DND-41 (cell line): Measurements from ENCODE around the gene PHF14.
A peak's percentile ranks its signal among the peaks of the same experiment; 100 is the strongest.
"Not testable (repeated sequence)": the region's sequence is repeated elsewhere in the genome, so short reads cannot be mapped to it uniquely, and the experiment has no call there.

ENCODE experiments used
- ATAC-seq: fragments of 200-7000 bp; cut with Tn5 transposase; 3 replicates; pipeline ENCODE4 v1.9.1; 2021; ENCODE audit warnings: low read depth; ENCODE audit not compliant: insufficient read depth
- DNase-seq: peaks from one replicate; pipeline ENCODE4 v3.0.0-alpha.2; 2020
- H2AFZ ChIP-seq: 2 replicates; pipeline ENCODE4 v1.6.0; 2012; ENCODE audit warnings: low read depth, low read length
- H3K27ac ChIP-seq: 2 replicates; pipeline ENCODE4 v1.5.1; 2012; ENCODE audit warnings: low read length, inconsistent platforms
- H3K27me3 ChIP-seq: fragments of 200-600 bp; sonication (generic); 2 replicates; pipeline ENCODE4 v1.6.0; 2012; ENCODE audit warnings: low read length, mild to moderate bottlenecking, inconsistent platforms; ENCODE audit not compliant: insufficient read depth, poor library complexity
- H3K36me3 ChIP-seq: 2 replicates; pipeline ENCODE4 v1.5.1; 2012; ENCODE audit warnings: low read length, inconsistent platforms; ENCODE audit not compliant: insufficient read depth
- H3K4me1 ChIP-seq: 2 replicates; pipeline ENCODE4 v1.5.1; 2012; ENCODE audit warnings: mild to moderate bottlenecking, low read length; ENCODE audit not compliant: insufficient read depth
- H3K4me2 ChIP-seq: 2 replicates; pipeline ENCODE4 v1.6.0; 2012; ENCODE audit warnings: mild to moderate bottlenecking, moderate library complexity, low read length, inconsistent platforms; ENCODE audit not compliant: insufficient read depth
- H3K4me3 ChIP-seq, 2 experiments: fragments of 200-600 bp in 1 of 2; shearing (Covaris generic) in 1 of 2; 2 replicates each; pipeline ENCODE4 v1.5.1; 2012 to 2016; ENCODE audit warnings: inconsistent platforms in 2 of 2, low read length in 2 of 2, mild to moderate bottlenecking in 2 of 2, low read depth in 1 of 2, moderate library complexity in 1 of 2
- H3K79me2 ChIP-seq: 2 replicates; pipeline ENCODE4 v1.6.0; 2012; ENCODE audit warnings: low read length, inconsistent platforms; ENCODE audit not compliant: insufficient read depth
- H3K9ac ChIP-seq: 2 replicates; pipeline ENCODE4 v1.6.0; 2012; ENCODE audit warnings: low read depth, mild to moderate bottlenecking, inconsistent platforms, low read length, moderate library complexity
- H3K9me3 ChIP-seq: 2 replicates; pipeline ENCODE4 v1.5.1; 2012; ENCODE audit warnings: low read length, moderate library complexity, mild to moderate bottlenecking, inconsistent platforms; ENCODE audit not compliant: insufficient read depth, severe bottlenecking
- H4K20me1 ChIP-seq: 2 replicates; pipeline ENCODE4 v1.6.0; 2012; ENCODE audit warnings: low read length; ENCODE audit not compliant: insufficient read depth
- EZH2 ChIP-seq: IDR thresholded peaks from 3 replicates; pipeline ENCODE4 v1.6.1; 2012; ENCODE audit warnings: borderline replicate concordance, low read depth, mild to moderate bottlenecking, moderate library complexity, low read length, inconsistent platforms; ENCODE audit not compliant: severe bottlenecking
- TF ChIP-seq, protein P1 (sequence below): IDR thresholded peaks from 2 replicates; pipeline ENCODE4 v1.5.1; 2012; ENCODE audit warnings: borderline replicate concordance, low read length, moderate library complexity, mild to moderate bottlenecking; ENCODE audit not compliant: poor library complexity, severe bottlenecking; ENCODE audit errors: extremely low read depth

Gene PHF14, protein sequence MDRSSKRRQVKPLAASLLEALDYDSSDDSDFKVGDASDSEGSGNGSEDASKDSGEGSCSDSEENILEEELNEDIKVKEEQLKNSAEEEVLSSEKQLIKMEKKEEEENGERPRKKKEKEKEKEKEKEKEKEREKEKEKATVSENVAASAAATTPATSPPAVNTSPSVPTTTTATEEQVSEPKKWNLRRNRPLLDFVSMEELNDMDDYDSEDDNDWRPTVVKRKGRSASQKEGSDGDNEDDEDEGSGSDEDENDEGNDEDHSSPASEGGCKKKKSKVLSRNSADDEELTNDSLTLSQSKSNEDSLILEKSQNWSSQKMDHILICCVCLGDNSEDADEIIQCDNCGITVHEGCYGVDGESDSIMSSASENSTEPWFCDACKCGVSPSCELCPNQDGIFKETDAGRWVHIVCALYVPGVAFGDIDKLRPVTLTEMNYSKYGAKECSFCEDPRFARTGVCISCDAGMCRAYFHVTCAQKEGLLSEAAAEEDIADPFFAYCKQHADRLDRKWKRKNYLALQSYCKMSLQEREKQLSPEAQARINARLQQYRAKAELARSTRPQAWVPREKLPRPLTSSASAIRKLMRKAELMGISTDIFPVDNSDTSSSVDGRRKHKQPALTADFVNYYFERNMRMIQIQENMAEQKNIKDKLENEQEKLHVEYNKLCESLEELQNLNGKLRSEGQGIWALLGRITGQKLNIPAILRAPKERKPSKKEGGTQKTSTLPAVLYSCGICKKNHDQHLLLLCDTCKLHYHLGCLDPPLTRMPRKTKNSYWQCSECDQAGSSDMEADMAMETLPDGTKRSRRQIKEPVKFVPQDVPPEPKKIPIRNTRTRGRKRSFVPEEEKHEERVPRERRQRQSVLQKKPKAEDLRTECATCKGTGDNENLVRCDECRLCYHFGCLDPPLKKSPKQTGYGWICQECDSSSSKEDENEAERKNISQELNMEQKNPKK

DNA sequence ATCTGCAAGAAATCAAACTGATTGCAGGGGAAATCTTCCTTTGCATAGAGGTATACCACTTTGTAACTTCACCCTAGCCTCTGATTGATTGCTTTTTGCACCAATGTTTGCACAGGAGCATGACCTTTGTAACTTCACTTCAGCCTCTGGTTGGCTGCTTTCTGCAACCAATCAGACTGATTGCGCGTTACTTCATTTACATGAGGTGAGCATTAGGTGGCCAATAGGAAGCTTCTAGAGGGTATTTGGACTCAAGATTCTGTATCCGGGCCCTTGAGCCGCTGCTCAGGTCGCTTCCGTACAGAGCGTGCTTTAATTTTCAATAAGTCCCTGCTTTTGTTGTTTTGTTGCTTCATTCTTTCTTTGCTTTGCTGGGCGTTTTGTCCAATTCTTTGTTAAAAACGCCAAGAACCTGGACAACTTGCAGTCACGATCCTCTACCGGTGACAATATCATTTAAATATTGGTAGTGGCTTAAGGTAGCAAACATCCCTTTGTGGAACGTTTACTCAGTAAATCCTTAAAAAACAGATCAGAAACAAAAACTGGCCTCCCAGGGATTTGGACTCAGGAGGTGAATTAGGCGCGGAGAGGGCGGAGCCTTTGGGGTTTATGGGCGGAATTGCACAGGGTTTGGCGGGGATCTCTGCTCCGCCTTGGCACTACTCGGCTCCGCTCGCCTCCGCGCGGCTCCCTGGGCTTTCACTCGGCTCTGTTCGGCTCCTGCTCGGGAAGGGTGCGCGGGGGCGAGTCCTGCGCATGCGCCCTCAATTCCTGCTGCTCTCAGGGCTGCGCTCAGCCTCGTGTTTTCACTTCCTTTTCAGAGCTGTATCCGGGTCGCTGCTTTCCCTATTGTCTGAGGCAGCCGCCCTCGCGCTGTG, at the start of gene PHF14:
Gene PHF14, plus strand, starts transcription at position 812 of the 881 bp plus-strand sequence. CDS start 452 bp downstream, outside the sequence.
- Histone ChIP-seq H3K4me3 (peak within 1 kb of the TSS; percentile 96 to 98), H4K20me1 (no peaks in the 10 kb centered on the region; the same call in 1 of the 2 replicates), H3K9ac (peak within 1 kb of the TSS; percentile 98), H3K4me1 (peaks cover 52% of the 10 kb centered on the region), H3K27ac (peak within 1 kb of the TSS; percentile 91), H3K79me2 (peaks cover 46% of the 10 kb centered on the region), H3K4me2 (peak within 1 kb of the TSS; percentile 92), H3K27me3 (no peaks in the 10 kb centered on the region), H3K9me3 (no peaks in the 10 kb centered on the region), H3K36me3 (peaks cover 20% of the 10 kb centered on the region), H2AFZ (peak within 1 kb of the TSS; percentile 88)
- ATAC-seq = peak; percentile 98
- DNase-seq = peak; percentile 97
- TF ChIP-seq, protein P1, sequence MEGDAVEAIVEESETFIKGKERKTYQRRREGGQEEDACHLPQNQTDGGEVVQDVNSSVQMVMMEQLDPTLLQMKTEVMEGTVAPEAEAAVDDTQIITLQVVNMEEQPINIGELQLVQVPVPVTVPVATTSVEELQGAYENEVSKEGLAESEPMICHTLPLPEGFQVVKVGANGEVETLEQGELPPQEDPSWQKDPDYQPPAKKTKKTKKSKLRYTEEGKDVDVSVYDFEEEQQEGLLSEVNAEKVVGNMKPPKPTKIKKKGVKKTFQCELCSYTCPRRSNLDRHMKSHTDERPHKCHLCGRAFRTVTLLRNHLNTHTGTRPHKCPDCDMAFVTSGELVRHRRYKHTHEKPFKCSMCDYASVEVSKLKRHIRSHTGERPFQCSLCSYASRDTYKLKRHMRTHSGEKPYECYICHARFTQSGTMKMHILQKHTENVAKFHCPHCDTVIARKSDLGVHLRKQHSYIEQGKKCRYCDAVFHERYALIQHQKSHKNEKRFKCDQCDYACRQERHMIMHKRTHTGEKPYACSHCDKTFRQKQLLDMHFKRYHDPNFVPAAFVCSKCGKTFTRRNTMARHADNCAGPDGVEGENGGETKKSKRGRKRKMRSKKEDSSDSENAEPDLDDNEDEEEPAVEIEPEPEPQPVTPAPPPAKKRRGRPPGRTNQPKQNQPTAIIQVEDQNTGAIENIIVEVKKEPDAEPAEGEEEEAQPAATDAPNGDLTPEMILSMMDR = no peak
- no peak for TF ChIP-seq EZH2

- no peak overlapping the region for H3K9ac ChIP-seq
- H2AFZ ChIP-seq = no peak overlapping the region
- H3K9me3 ChIP-seq = no peaks in the 10 kb centered on the region
- TF ChIP-seq, protein P1 = no peak
- TF ChIP-seq EZH2 = no peak
- H4K20me1 ChIP-seq = no peaks in the 10 kb centered on the region
- H3K4me1 ChIP-seq = peaks cover 6% of the 10 kb centered on the region
- no peaks in the 10 kb centered on the region for H3K79me2 ChIP-seq
- no peaks in the 10 kb centered on the region for H3K27me3 ChIP-seq
- no peaks in the 10 kb centered on the region for H3K36me3 ChIP-seq
- no peak overlapping the region for H3K4me2 ChIP-seq
- no peak overlapping the region for H3K4me3 ChIP-seq
- ATAC-seq (no peak), DNase-seq (no peak)
- H3K27ac ChIP-seq = no peak overlapping the region
Observed at GRCh38 chr7:10924370-10924769, 49.3 kb upstream of the PHF14 start.

DNA sequence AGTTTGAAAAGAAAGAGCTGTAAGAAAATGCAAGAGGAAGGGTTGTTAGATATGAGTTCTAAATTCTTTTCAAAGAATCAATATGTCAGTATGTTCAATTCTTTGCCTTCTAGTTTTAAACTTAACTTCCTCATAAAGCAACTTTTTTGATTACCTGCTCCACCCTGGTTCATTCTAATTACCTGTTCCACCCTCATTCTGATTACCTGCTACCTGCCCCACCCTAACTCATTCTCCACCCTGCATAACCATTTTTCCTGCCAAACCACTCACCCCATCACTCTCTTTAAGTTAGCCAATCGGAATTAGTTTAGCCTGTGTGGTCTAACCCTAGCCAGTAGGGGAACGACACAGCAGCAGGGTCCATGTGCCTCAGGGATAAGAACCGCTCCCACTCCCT, 45.5 kb upstream of the PHF14 start:
- H3K9me3 ChIP-seq = not testable (repeated sequence)

More for the DNA sequence above, 45.5 kb upstream of the PHF14 start:
- not testable (repeated sequence) for H3K4me2 ChIP-seq, H3K4me3 ChIP-seq, H3K4me1 ChIP-seq, H3K79me2 ChIP-seq, ATAC-seq, H3K27ac ChIP-seq, DNase-seq, H3K27me3 ChIP-seq, H4K20me1 ChIP-seq, H2AFZ ChIP-seq, H3K9ac ChIP-seq
- H3K36me3 ChIP-seq = peaks cover 17% of the 10 kb centered on the region
